ENCODE measurements around the gene DENND4C. TPM values are rescaled to one million over a fixed set of nuclear protein-coding genes. Genes with fewer than 3 reads are reported as not detected.
"Not testable (repeated sequence)": the region's sequence is repeated elsewhere in the genome, so short reads cannot be mapped to it uniquely, and the experiment has no call there.

The DENND4C gene
- total and polyA plus RNA-seq, 4 donors, result 25.7 to 90.2 (median 45.1) TPM

DNA sequence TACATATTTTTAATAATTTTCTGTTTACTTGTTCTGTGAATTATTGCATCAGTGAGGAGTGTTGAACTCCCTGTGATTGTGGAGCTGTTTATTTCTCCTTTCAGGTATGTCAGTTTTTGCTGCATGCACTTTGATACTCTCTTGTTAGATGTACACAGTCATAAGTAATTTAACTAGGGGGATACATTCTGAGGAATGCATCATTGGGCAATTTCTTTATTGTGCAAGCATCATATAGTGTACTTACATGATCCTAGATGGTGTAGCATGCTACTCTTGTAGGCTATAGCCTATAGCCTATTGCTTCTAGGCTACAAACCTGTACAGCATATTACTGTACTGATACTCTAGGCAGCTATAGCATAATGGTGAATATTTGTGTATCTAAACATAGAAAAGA is 9.5 kb downstream of the DENND4C start:
- Histone ChIP-seq H3K36me3 (ENCODE audit: control insufficient read depth, insufficient read depth, low read length) (no peaks in the 10 kb centered on the region), H3K27me3 (ENCODE audit: control insufficient read depth, insufficient read depth, low read length) (no peaks in the 10 kb centered on the region), H3K9me3 (ENCODE audit: control insufficient read depth, insufficient read depth, low read length) (no peaks in the 10 kb centered on the region), H3K4me3 (ENCODE audit: low read depth, low read length) (no peak overlapping the region), H3K27ac (ENCODE audit: low read depth, low read length) (no peak overlapping the region), H3K4me1 (ENCODE audit: control insufficient read depth, insufficient read depth, low read length) (no peaks in the 10 kb centered on the region)
- DNase-seq (ENCODE audit: low read depth in 4 of 6, low spot score in 6 of 6), result no peak

DNA sequence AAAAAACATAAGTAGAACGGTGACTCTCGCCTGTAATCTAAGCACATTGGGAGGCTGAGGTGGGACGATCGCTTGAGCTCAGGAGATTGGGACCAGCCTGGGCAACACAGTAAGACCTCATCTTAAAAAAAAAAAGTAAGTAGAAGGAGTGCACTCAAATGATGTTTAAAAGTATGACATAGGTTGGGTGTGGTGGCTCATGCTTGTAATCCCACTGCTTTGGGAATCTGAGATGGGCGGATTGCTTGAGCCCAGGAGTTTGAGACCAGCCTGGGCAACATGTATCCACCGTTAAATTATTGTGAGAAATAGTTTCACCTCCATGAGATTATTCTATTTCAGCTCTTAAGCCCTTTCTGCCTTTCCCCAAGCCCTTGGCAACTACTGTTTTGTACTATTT is 11.2 kb downstream of the DENND4C start:
- WGBS (ENCODE audit: insufficient coverage), result 100% methylated on average over 2 of the region's 6 CpGs
- H3K27ac ChIP-seq (ENCODE audit: low read depth, low read length), result no peak overlapping the region
- no peak overlapping the region for H3K4me3 ChIP-seq (ENCODE audit: low read depth, low read length)
- no peaks in the 10 kb centered on the region for H3K36me3 ChIP-seq (ENCODE audit: control insufficient read depth, insufficient read depth, low read length)
- no peak for DNase-seq (ENCODE audit: low read depth in 4 of 6, low spot score in 6 of 6)
- H3K27me3 ChIP-seq (ENCODE audit: control insufficient read depth, insufficient read depth, low read length), result no peaks in the 10 kb centered on the region
- H3K4me1 ChIP-seq (ENCODE audit: control insufficient read depth, insufficient read depth, low read length), result no peaks in the 10 kb centered on the region
- H3K9me3 ChIP-seq (ENCODE audit: control insufficient read depth, insufficient read depth, low read length), result no peaks in the 10 kb centered on the region

GRCh38 chr9:19243366-19244033 is 13.0 kb downstream of the DENND4C start:
- no peak for DNase-seq (ENCODE audit: low read depth in 4 of 6, low spot score in 6 of 6)
- Histone ChIP-seq H3K9me3 (ENCODE audit: control insufficient read depth, insufficient read depth, low read length) (no peaks in the 10 kb centered on the region), H3K4me3 (ENCODE audit: low read depth, low read length) (no peak overlapping the region), H3K27me3 (ENCODE audit: control insufficient read depth, insufficient read depth, low read length) (no peaks in the 10 kb centered on the region), H3K27ac (ENCODE audit: low read depth, low read length) (no peak overlapping the region), H3K36me3 (ENCODE audit: control insufficient read depth, insufficient read depth, low read length) (no peaks in the 10 kb centered on the region), H3K4me1 (ENCODE audit: control insufficient read depth, insufficient read depth, low read length) (no peaks in the 10 kb centered on the region)
- WGBS (ENCODE audit: insufficient coverage), result 100% methylated on average over 1 of the region's 10 CpGs

- Histone ChIP-seq H3K4me3 (ENCODE audit: low read depth, low read length) (no peak overlapping the region), H3K27me3 (ENCODE audit: control insufficient read depth, insufficient read depth, low read length) (no peaks in the 10 kb centered on the region), H3K4me1 (ENCODE audit: control insufficient read depth, insufficient read depth, low read length) (no peaks in the 10 kb centered on the region), H3K27ac (ENCODE audit: low read depth, low read length) (no peak overlapping the region), H3K36me3 (ENCODE audit: control insufficient read depth, insufficient read depth, low read length) (no peaks in the 10 kb centered on the region), H3K9me3 (ENCODE audit: control insufficient read depth, insufficient read depth, low read length) (no peaks in the 10 kb centered on the region)
- WGBS (ENCODE audit: insufficient coverage), result no CpG with 5 or more reads among the region's 3 CpGs
- no peak for DNase-seq (ENCODE audit: low read depth in 4 of 6, low spot score in 6 of 6)
Observed at GRCh38 chr9:19246891-19247290, 16.4 kb downstream of the DENND4C start.

DNA sequence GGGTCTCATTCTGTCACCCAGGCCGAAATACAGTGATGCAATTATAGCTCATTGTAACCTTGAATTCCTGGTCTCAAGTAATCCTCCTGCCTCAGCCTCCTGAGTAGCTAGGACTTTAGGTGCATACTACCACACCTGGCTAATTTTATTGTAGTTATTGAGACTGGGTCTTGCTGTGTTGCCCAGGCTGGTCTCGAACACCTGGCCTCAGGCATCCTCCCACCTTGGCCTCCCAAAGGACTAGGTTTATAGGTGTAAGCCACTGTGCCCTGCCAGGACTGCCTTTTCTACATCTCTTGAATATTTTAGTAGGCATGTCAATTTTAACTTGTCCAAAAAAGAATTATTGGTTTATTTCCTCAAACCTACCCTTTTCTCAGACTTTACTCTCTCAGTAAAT is 16.9 kb downstream of the DENND4C start:
- H3K27me3 ChIP-seq (ENCODE audit: control insufficient read depth, insufficient read depth, low read length), result no peaks in the 10 kb centered on the region
- no peaks in the 10 kb centered on the region for H3K4me1 ChIP-seq (ENCODE audit: control insufficient read depth, insufficient read depth, low read length)
- H3K27ac ChIP-seq (ENCODE audit: low read depth, low read length), result no peak overlapping the region
- no peaks in the 10 kb centered on the region for H3K36me3 ChIP-seq (ENCODE audit: control insufficient read depth, insufficient read depth, low read length)
- no CpG with 5 or more reads among the region's 2 CpGs for WGBS (ENCODE audit: insufficient coverage)
- no peak for DNase-seq (ENCODE audit: low read depth in 4 of 6, low spot score in 6 of 6)
- no peak overlapping the region for H3K4me3 ChIP-seq (ENCODE audit: low read depth, low read length)
- H3K9me3 ChIP-seq (ENCODE audit: control insufficient read depth, insufficient read depth, low read length), result no peaks in the 10 kb centered on the region

DNA sequence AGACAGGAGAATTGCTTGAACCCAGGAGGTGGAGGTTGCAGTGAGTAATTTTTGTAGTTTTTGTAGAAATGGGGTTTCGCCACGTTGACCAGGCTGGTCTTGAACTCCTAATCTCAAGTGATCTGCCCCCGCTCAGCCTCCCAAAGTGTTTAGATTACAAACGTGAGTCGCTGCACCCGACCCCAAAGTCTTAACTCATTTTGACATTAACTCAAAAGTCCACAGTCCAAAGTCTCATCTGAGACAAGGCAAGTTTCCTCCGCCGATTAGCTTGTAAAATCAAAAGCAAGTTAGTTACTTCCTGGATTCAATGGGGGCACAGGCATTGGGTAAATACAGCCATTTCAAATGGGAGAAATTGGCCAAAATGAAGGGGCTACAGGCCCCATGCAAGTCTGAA is 19.9 kb downstream of the DENND4C start:
- not testable (repeated sequence) for DNase-seq (ENCODE audit: low read depth in 4 of 6, low spot score in 6 of 6); H3K27ac ChIP-seq (ENCODE audit: low read depth, low read length); H3K27me3 ChIP-seq (ENCODE audit: control insufficient read depth, insufficient read depth, low read length); H3K4me1 ChIP-seq (ENCODE audit: control insufficient read depth, insufficient read depth, low read length); H3K9me3 ChIP-seq (ENCODE audit: control insufficient read depth, insufficient read depth, low read length); H3K36me3 ChIP-seq (ENCODE audit: control insufficient read depth, insufficient read depth, low read length); H3K4me3 ChIP-seq (ENCODE audit: low read depth, low read length)
- 83% methylated on average over 3 of the region's 8 CpGs for WGBS (ENCODE audit: insufficient coverage)

- H3K36me3 ChIP-seq (ENCODE audit: control insufficient read depth, insufficient read depth, low read length); H3K4me3 ChIP-seq (ENCODE audit: low read depth, low read length); H3K27ac ChIP-seq (ENCODE audit: low read depth, low read length); DNase-seq (ENCODE audit: low read depth in 4 of 6, low spot score in 6 of 6); H3K27me3 ChIP-seq (ENCODE audit: control insufficient read depth, insufficient read depth, low read length); H3K4me1 ChIP-seq (ENCODE audit: control insufficient read depth, insufficient read depth, low read length); H3K9me3 ChIP-seq (ENCODE audit: control insufficient read depth, insufficient read depth, low read length): not testable (repeated sequence)
- WGBS (ENCODE audit: insufficient coverage), result no CpG with 5 or more reads among the region's 1 CpG
Observed at GRCh38 chr9:19251203-19251602, 20.7 kb downstream of the DENND4C start.

DNA sequence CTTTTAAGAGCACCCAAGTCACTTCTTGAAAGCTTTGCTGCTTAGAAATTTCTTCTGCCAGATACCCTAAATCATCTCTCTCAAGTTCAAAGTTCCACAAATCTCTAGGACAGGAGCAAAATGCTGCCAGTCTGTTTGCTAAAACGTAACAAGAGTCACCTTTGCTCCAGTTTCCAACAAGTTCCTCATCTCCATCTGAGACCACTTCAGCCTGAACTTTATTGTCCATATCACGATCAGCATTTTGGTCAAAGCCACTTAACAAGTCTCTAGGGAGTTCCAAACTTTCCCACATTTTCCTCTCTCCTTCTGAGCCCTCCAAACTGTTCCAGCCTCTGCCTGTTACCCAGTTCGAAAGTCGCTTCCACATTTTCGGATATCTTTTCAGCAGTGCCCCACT is 21.1 kb downstream of the DENND4C start:
- H3K4me3 ChIP-seq (ENCODE audit: low read depth, low read length); H3K9me3 ChIP-seq (ENCODE audit: control insufficient read depth, insufficient read depth, low read length); H3K27me3 ChIP-seq (ENCODE audit: control insufficient read depth, insufficient read depth, low read length); H3K36me3 ChIP-seq (ENCODE audit: control insufficient read depth, insufficient read depth, low read length); DNase-seq (ENCODE audit: low read depth in 4 of 6, low spot score in 6 of 6); H3K27ac ChIP-seq (ENCODE audit: low read depth, low read length); H3K4me1 ChIP-seq (ENCODE audit: control insufficient read depth, insufficient read depth, low read length): not testable (repeated sequence)
- WGBS (ENCODE audit: insufficient coverage), result 78% methylated on average over 2 of the region's 5 CpGs

DNA sequence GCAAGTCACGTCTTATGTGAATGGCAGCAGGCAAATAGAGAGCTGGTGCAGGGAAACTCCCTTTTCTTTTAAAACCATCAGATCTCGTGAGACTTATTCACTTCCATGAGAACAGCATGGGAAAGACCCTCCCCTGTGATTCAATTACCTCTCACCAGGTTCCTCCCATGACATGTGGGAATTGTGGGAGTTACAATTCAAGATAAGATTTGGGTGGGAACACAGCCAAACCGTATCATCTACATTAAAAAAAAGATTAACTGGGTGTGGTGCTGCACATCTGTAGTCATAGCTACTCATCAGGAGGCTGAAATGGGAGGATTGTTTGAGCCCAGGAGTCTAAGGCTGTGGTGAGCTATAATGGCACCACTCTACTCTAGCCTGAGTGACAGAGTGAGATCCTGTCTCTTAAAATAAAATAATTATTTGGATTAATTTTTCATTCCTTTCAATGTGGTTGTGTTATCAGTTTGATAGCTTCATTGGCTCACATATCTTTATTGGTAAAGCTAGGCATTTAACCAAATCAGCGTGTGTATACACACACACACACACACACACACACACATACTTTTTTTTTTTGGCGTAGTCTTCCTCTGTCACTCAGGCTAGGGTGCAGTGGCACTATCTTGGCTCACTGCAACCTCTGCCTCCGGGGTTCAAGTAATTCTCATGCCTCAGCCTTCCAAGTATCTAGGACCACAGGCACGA is 21.8 kb downstream of the DENND4C start:
- Histone ChIP-seq H3K4me1 (ENCODE audit: control insufficient read depth, insufficient read depth, low read length) (no peaks in the 10 kb centered on the region), H3K36me3 (ENCODE audit: control insufficient read depth, insufficient read depth, low read length) (no peaks in the 10 kb centered on the region), H3K4me3 (ENCODE audit: low read depth, low read length) (no peak overlapping the region), H3K27ac (ENCODE audit: low read depth, low read length) (no peak overlapping the region), H3K27me3 (ENCODE audit: control insufficient read depth, insufficient read depth, low read length) (no peaks in the 10 kb centered on the region), H3K9me3 (ENCODE audit: control insufficient read depth, insufficient read depth, low read length) (no peaks in the 10 kb centered on the region)
- DNase-seq (ENCODE audit: low read depth in 4 of 6, low spot score in 6 of 6), result no peak
- 90% methylated on average over 3 of the region's 7 CpGs for WGBS (ENCODE audit: insufficient coverage)

DNA sequence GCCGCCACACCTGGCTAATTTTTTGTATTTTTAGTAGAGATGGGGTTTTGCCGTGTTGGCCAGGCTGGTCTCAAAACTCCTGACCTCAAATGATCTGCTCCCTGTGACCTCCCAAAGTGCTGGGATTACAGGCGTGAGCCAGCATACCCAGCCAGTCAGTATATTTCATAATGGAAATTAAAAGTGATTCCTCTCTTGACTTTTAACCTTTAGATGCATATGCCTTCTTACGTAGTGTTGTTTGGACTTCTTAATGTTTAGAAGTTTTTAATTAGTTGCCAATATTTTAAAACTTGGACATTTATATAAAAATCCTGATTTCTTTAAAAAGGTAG is 22.4 kb downstream of the DENND4C start:
- H3K27ac ChIP-seq (ENCODE audit: low read depth, low read length), result no peak overlapping the region
- no peaks in the 10 kb centered on the region for H3K27me3 ChIP-seq (ENCODE audit: control insufficient read depth, insufficient read depth, low read length)
- H3K4me1 ChIP-seq (ENCODE audit: control insufficient read depth, insufficient read depth, low read length), result no peaks in the 10 kb centered on the region
- no peaks in the 10 kb centered on the region for H3K36me3 ChIP-seq (ENCODE audit: control insufficient read depth, insufficient read depth, low read length)
- no peaks in the 10 kb centered on the region for H3K9me3 ChIP-seq (ENCODE audit: control insufficient read depth, insufficient read depth, low read length)
- H3K4me3 ChIP-seq (ENCODE audit: low read depth, low read length), result no peak overlapping the region
- no peak for DNase-seq (ENCODE audit: low read depth in 4 of 6, low spot score in 6 of 6)
- 50% methylated on average over 1 of the region's 4 CpGs for WGBS (ENCODE audit: insufficient coverage)
